ENCODE measurements around the gene LUC7L3. TPM values are rescaled to one million over a fixed set of nuclear protein-coding genes. Genes with fewer than 3 reads are reported as not detected.
A peak's percentile ranks its signal among the peaks of the same experiment; 100 is the strongest.

Gene LUC7L3
- total and polyA plus RNA-seq, 2 of the 13 experiments (the other 11 are each of a cell fraction or from before 2014, with no cell fraction given) = 108 to 120 TPM

DNA sequence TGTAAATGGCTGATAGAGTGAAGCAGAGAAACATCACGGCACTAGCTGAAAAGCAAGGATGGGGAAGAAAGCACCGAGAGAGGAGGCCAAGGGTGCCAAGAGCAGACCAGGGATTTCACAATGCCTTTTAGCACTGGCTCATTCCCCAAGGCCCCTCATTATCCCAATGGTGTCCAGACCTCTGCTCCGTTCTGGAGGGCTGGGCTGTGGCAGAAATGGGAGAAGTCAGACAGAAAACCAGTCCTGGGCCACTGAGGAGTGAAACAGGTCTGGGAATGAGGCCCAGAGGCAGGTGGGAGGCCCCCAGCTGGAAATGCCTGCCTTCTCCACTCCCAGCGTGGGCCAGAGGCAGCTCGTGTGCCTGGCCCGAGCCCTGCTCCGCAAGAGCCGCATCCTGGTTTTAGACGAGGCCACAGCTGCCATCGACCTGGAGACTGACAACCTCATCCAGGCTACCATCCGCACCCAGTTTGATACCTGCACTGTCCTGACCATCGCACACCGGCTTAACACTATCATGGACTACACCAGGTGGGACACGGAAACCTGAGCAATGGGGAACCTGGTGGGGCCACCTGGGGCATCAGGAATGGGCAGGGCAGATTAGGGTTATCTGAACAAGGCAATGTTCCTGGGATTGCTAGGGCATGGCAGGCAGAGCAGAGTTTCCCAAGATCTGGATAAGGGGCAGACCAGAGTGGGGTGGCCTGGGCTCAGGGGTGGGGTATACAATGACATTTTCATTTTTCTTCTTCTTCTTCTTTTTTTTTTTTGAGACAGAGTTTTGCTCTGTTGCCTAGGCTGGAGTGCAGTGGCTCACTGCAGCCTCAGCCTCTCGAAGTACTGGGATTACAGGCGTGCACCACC, 32.0 kb upstream of the LUC7L3 start (continued):
- TF ChIP-seq MIER3 (CRISPR knock-in tag; IDR thresholded peaks at IDR 0.05; ENCODE audit: borderline replicate concordance) (no peak; the same call in 1 of the 2 replicates), NONO (IDR thresholded peaks at IDR 0.05) (no peak), NONO (CRISPR knock-in tag; conservative IDR thresholded peaks at IDR 0.05) (peak; percentile 70; the same call in 1 of the 2 replicates), EZH2 (conservative IDR thresholded peaks at IDR 0.05; ENCODE audit: low read depth, low read length) (no peak), ZNF792 (CRISPR knock-in tag; IDR thresholded peaks at IDR 0.05) (peak; percentile 48; the same call in 1 of the 2 replicates), SRY (CRISPR knock-in tag; IDR thresholded peaks at IDR 0.05) (peak; percentile 22; the same call in 1 of the 2 replicates), ZNF607 (CRISPR knock-in tag; IDR thresholded peaks at IDR 0.05; ENCODE audit: borderline replicate concordance) (no peak), ZNF441 (CRISPR knock-in tag; IDR thresholded peaks at IDR 0.05; ENCODE audit: borderline replicate concordance) (no peak), ZNF543 (CRISPR knock-in tag; IDR thresholded peaks at IDR 0.05) (peak; percentile 83), SMARCE1 (IDR thresholded peaks at IDR 0.05; ENCODE audit: borderline replicate concordance) (no peak), ZEB1 (IDR thresholded peaks at IDR 0.05; ENCODE audit: insufficient replicate concordance, low read depth) (peak; percentile 17), NCOA5 (CRISPR knock-in tag; IDR thresholded peaks at IDR 0.05) (no peak), SKI (IDR thresholded peaks at IDR 0.05; ENCODE audit: partially characterized antibody) (no peak), ZNF660 (CRISPR knock-in tag; IDR thresholded peaks at IDR 0.05; ENCODE audit: borderline replicate concordance, low read depth) (no peak), RFX3 (CRISPR knock-in tag; IDR thresholded peaks at IDR 0.05) (no peak), ONECUT2 (CRISPR knock-in tag; IDR thresholded peaks at IDR 0.05) (peak; percentile 74)
- TF ChIP-seq, protein P1, sequence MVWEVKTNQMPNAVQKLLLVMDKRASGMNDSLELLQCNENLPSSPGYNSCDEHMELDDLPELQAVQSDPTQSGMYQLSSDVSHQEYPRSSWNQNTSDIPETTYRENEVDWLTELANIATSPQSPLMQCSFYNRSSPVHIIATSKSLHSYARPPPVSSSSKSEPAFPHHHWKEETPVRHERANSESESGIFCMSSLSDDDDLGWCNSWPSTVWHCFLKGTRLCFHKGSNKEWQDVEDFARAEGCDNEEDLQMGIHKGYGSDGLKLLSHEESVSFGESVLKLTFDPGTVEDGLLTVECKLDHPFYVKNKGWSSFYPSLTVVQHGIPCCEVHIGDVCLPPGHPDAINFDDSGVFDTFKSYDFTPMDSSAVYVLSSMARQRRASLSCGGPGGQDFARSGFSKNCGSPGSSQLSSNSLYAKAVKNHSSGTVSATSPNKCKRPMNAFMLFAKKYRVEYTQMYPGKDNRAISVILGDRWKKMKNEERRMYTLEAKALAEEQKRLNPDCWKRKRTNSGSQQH (CRISPR knock-in tag; IDR thresholded peaks at IDR 0.05; ENCODE audit: low read depth) = no peak; the same call in 1 of the 2 replicates
- TF ChIP-seq, protein P2, sequence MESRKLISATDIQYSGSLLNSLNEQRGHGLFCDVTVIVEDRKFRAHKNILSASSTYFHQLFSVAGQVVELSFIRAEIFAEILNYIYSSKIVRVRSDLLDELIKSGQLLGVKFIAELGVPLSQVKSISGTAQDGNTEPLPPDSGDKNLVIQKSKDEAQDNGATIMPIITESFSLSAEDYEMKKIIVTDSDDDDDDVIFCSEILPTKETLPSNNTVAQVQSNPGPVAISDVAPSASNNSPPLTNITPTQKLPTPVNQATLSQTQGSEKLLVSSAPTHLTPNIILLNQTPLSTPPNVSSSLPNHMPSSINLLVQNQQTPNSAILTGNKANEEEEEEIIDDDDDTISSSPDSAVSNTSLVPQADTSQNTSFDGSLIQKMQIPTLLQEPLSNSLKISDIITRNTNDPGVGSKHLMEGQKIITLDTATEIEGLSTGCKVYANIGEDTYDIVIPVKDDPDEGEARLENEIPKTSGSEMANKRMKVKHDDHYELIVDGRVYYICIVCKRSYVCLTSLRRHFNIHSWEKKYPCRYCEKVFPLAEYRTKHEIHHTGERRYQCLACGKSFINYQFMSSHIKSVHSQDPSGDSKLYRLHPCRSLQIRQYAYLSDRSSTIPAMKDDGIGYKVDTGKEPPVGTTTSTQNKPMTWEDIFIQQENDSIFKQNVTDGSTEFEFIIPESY (CRISPR knock-in tag; IDR thresholded peaks at IDR 0.05) = peak; percentile 69
- TF ChIP-seq, protein P3, sequence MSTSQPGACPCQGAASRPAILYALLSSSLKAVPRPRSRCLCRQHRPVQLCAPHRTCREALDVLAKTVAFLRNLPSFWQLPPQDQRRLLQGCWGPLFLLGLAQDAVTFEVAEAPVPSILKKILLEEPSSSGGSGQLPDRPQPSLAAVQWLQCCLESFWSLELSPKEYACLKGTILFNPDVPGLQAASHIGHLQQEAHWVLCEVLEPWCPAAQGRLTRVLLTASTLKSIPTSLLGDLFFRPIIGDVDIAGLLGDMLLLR (CRISPR knock-in tag; IDR thresholded peaks at IDR 0.05) = no peak; the same call in 1 of the 2 replicates
- TF ChIP-seq, protein P4, sequence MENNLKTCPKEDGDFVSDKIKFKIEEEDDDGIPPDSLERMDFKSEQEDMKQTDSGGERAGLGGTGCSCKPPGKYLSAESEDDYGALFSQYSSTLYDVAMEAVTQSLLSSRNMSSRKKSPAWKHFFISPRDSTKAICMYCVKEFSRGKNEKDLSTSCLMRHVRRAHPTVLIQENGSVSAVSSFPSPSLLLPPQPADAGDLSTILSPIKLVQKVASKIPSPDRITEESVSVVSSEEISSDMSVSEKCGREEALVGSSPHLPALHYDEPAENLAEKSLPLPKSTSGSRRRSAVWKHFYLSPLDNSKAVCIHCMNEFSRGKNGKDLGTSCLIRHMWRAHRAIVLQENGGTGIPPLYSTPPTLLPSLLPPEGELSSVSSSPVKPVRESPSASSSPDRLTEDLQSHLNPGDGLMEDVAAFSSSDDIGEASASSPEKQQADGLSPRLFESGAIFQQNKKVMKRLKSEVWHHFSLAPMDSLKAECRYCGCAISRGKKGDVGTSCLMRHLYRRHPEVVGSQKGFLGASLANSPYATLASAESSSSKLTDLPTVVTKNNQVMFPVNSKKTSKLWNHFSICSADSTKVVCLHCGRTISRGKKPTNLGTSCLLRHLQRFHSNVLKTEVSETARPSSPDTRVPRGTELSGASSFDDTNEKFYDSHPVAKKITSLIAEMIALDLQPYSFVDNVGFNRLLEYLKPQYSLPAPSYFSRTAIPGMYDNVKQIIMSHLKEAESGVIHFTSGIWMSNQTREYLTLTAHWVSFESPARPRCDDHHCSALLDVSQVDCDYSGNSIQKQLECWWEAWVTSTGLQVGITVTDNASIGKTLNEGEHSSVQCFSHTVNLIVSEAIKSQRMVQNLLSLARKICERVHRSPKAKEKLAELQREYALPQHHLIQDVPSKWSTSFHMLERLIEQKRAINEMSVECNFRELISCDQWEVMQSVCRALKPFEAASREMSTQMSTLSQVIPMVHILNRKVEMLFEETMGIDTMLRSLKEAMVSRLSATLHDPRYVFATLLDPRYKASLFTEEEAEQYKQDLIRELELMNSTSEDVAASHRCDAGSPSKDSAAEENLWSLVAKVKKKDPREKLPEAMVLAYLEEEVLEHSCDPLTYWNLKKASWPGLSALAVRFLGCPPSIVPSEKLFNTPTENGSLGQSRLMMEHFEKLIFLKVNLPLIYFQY (CRISPR knock-in tag; IDR thresholded peaks at IDR 0.05; ENCODE audit: borderline replicate concordance) = peak; percentile 84
